ENCODE data around the gene SKI. TPM values are rescaled to one million over a fixed set of nuclear protein-coding genes. Genes with fewer than 3 reads are reported as not detected.

Gene SKI
- total and polyA plus RNA-seq, 2 of the 4 experiments (the other 2 are of a cell fraction) = 2.3 to 20.1 TPM

DNA sequence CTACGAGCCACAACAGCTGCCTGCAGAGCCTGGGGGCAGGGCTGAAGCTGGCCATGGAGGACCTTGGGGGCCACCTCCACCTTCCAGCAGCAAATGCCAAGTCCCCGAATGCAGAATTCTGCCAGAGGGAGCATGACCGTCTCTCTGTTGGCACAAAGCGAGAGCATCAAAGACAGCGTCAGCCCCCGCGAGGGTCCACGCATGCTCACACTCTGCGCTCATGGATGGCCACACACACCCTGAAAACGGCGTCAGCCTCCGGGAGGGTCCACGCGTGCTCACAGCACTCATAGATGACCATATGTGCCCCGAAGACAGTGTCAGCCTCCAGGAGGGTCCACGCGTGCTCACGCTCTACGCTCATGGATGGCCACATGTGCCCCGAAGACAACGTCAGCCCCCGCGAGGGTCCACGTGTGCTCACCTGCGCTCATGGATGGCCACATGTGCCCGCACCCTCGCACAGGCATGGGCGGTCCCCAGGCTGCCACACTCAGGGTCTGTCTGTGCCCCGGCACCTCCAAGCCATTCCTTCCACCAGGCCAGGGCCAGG is 116.7 kb downstream of the SKI start:
- Histone ChIP-seq H2AFZ (replicated peaks; ENCODE audit: low read length, poor library complexity) (no peak overlapping the region), H3K9me1 (ENCODE audit: insufficient read depth, low read length) (no peaks in the 10 kb centered on the region), H2BK5ac (ENCODE audit: low read depth, low read length, poor library complexity, severe bottlenecking) (no peak overlapping the region), H3K9ac (ENCODE audit: low read depth, low read length) (no peak overlapping the region), H4K8ac (ENCODE audit: low read depth in 2 of 2, low read length in 2 of 2) (no peak overlapping the region), H2AK9ac (replicated peaks; ENCODE audit: low read depth, low read length, poor library complexity) (no peak overlapping the region), H2BK15ac (ENCODE audit: low read depth, low read length) (no peak overlapping the region), H3K56ac (ENCODE audit: extremely low read depth, insufficient read depth, low read length) (no peak overlapping the region), H2BK120ac (ENCODE audit: low read depth, low read length) (no peak overlapping the region), H4K20me1 (ENCODE audit: insufficient read depth, low read length) (no peaks in the 10 kb centered on the region), H3K27me3 (ENCODE audit: control insufficient read depth, insufficient read depth, low read length) (no peaks in the 10 kb centered on the region; the same call in 1 of the 2 replicates), H3K23ac (ENCODE audit: low read depth, low read length) (no peak overlapping the region), H3K4me3 (ENCODE audit: insufficient read depth, low read depth, low read length) (no peak overlapping the region), H3K36me3 (ENCODE audit: control insufficient read depth, insufficient read depth, low read length) (no peaks in the 10 kb centered on the region), H3K18ac (ENCODE audit: low read depth, low read length) (no peak overlapping the region), H2AK5ac (ENCODE audit: low read depth, low read length) (no peak overlapping the region), H3K27ac (ENCODE audit: insufficient read depth, low read length) (no peak overlapping the region), H3K4ac (ENCODE audit: low read depth, low read length) (no peak overlapping the region), H4K91ac (ENCODE audit: insufficient read depth, low read depth, low read length) (no peak overlapping the region), H2BK20ac (ENCODE audit: low read depth, low read length) (no peak overlapping the region), H3K4me1 (ENCODE audit: control insufficient read depth, insufficient read depth, low read length) (no peaks in the 10 kb centered on the region), H3K4me2 (ENCODE audit: low read depth, low read length) (no peak overlapping the region), H3K14ac (replicated peaks; ENCODE audit: low read depth, low read length) (no peak overlapping the region), H3K79me1 (ENCODE audit: low read depth in 1 of 2, low read length in 2 of 2) (no peaks in the 10 kb centered on the region), H4K5ac (ENCODE audit: low read depth, low read length) (no peak overlapping the region), H3K9me3 (ENCODE audit: control insufficient read depth, insufficient read depth, low read length) (no peaks in the 10 kb centered on the region)
- 93% methylated on average over 24 of the region's 29 CpGs; no CpG with 5 or more reads in 1 of the 2 experiments for WGBS, 2 experiments (ENCODE audit: extremely low coverage in 2 of 2, insufficient read length in 1 of 2)
- no TSS peak for BruUV-seq (replicated peaks)
- POLR2A ChIA-PET (ENCODE audit: unreplicated experiment) = no interaction called here
- DNase-seq (no peak), ATAC-seq (ENCODE audit: low read depth) (no peak)
- TF ChIP-seq MAFK (IDR thresholded peaks at IDR 0.05; ENCODE audit: low read depth, low read length) (no peak), MXI1 (IDR thresholded peaks at IDR 0.05; ENCODE audit: borderline replicate concordance, low read depth, low read length) (no peak), RCOR1 (IDR thresholded peaks at IDR 0.05; ENCODE audit: insufficient replicate concordance, low read length) (no peak)
- dilution Hi-C loops (cut with HindIII; ENCODE audit: low sequenced_read_pairs, unreplicated experiment) (no loop called here), intact Hi-C loops (cut with micrococcal nuclease) (no loop called here), in situ Hi-C loops (cut with MboI; ENCODE audit: low sequenced_read_pairs) (no loop called here)
- CTCF ChIA-PET = no interaction called here
